ENCODE data around the gene ARID1B. TPM values are rescaled to one million over a fixed set of nuclear protein-coding genes. Genes with fewer than 3 reads are reported as not detected.

ARID1B gene
- total RNA-seq, 1 donor from 2014 or later, result 75.4 TPM

DNA sequence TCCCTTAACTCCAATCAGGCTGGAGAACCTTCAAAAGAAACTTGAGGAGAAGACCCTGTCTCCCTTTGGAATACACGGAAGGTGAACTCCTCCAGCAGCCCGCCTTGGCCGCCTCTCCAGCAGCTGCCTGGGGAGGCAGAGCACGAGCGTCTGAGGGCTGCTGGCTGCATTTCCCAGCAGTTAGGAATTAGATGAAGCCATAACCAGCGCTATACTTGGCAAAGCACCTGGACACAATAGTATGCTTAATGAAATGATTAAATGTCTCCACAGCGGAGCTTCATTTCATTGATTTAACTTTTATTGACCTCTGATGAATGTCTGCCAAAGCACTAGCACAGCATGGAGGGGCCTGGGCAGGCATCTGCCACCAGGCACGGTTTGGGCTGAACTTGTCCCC is 472.6 kb downstream of the ARID1B start:
- Histone ChIP-seq H3K4me3 (ENCODE audit: insufficient read depth, low read depth, low read length) (no peak overlapping the region), H3K27me3 (ENCODE audit: insufficient read depth, low read length) (peaks cover 9% of the 10 kb centered on the region), H3K9me3 (ENCODE audit: insufficient read depth, low read depth, low read length) (peaks cover 3% of the 10 kb centered on the region), H4K20me1 (ENCODE audit: insufficient read depth, low read length) (no peaks in the 10 kb centered on the region), H3K9ac (ENCODE audit: low read length) (no peak overlapping the region), H3K27ac (ENCODE audit: low read depth, low read length) (no peak overlapping the region), H3K36me3 (ENCODE audit: insufficient read depth, low read length) (no peaks in the 10 kb centered on the region), H3K79me2 (ENCODE audit: insufficient read depth, low read length) (no peaks in the 10 kb centered on the region), H3K4me2 (ENCODE audit: low read length) (no peak overlapping the region), H3K4me1 (ENCODE audit: insufficient read depth, low read length) (no peaks in the 10 kb centered on the region), H2AFZ (ENCODE audit: low read depth, low read length) (no peak overlapping the region)
- Mint-ChIP-seq H3K4me3 (ENCODE audit: unreplicated experiment) (no peak overlapping the region), H3K27ac (ENCODE audit: unreplicated experiment) (no peak overlapping the region), H3K4me1 (ENCODE audit: low read depth, unreplicated experiment) (no peaks in the 10 kb centered on the region), H3K36me3 (ENCODE audit: low read depth, unreplicated experiment) (no peaks in the 10 kb centered on the region), H3K27me3 (ENCODE audit: low read depth, unreplicated experiment) (peaks cover 36% of the 10 kb centered on the region), H3K9me3 (ENCODE audit: unreplicated experiment) (peaks cover 9% of the 10 kb centered on the region)
- TF ChIP-seq, protein P1, sequence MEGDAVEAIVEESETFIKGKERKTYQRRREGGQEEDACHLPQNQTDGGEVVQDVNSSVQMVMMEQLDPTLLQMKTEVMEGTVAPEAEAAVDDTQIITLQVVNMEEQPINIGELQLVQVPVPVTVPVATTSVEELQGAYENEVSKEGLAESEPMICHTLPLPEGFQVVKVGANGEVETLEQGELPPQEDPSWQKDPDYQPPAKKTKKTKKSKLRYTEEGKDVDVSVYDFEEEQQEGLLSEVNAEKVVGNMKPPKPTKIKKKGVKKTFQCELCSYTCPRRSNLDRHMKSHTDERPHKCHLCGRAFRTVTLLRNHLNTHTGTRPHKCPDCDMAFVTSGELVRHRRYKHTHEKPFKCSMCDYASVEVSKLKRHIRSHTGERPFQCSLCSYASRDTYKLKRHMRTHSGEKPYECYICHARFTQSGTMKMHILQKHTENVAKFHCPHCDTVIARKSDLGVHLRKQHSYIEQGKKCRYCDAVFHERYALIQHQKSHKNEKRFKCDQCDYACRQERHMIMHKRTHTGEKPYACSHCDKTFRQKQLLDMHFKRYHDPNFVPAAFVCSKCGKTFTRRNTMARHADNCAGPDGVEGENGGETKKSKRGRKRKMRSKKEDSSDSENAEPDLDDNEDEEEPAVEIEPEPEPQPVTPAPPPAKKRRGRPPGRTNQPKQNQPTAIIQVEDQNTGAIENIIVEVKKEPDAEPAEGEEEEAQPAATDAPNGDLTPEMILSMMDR (IDR thresholded peaks at IDR 0.05; ENCODE audit: insufficient read depth, low read depth, low read length), result no peak
- no peak for TF ChIP-seq EZH2 (IDR thresholded peaks at IDR 0.05; ENCODE audit: insufficient read depth, low read length)
- DNase-seq (ENCODE audit: low read depth) (no peak), FAIRE-seq (no peak)

GRCh38 chr6:157251586-157252247 is 474.5 kb downstream of the ARID1B start:
- no peaks in the 10 kb centered on the region for H3K79me2 ChIP-seq (ENCODE audit: insufficient read depth, low read length)
- no peak for FAIRE-seq
- Mint-ChIP-seq H3K27ac (ENCODE audit: unreplicated experiment) (no peak overlapping the region), H3K27me3 (ENCODE audit: low read depth, unreplicated experiment) (peaks cover 48% of the 10 kb centered on the region), H3K36me3 (ENCODE audit: low read depth, unreplicated experiment) (no peaks in the 10 kb centered on the region), H3K9me3 (ENCODE audit: unreplicated experiment) (peaks cover 9% of the 10 kb centered on the region), H3K4me3 (ENCODE audit: unreplicated experiment) (no peak overlapping the region), H3K4me1 (ENCODE audit: low read depth, unreplicated experiment) (no peaks in the 10 kb centered on the region)
- no peak overlapping the region for H3K9ac ChIP-seq (ENCODE audit: low read length)
- TF ChIP-seq, protein P1 (IDR thresholded peaks at IDR 0.05; ENCODE audit: insufficient read depth, low read depth, low read length), result no peak
- no peak for TF ChIP-seq EZH2 (IDR thresholded peaks at IDR 0.05; ENCODE audit: insufficient read depth, low read length)
- no peak overlapping the region for H2AFZ ChIP-seq (ENCODE audit: low read depth, low read length)
- H3K4me3 ChIP-seq (ENCODE audit: insufficient read depth, low read depth, low read length), result no peak overlapping the region
- H3K4me1 ChIP-seq (ENCODE audit: insufficient read depth, low read length), result no peaks in the 10 kb centered on the region
- H3K9me3 ChIP-seq (ENCODE audit: insufficient read depth, low read depth, low read length), result peaks cover 3% of the 10 kb centered on the region
- no peak overlapping the region for H3K27ac ChIP-seq (ENCODE audit: low read depth, low read length)
- H3K4me2 ChIP-seq (ENCODE audit: low read length), result no peak overlapping the region
- no peak for DNase-seq (ENCODE audit: low read depth)
- H3K27me3 ChIP-seq (ENCODE audit: insufficient read depth, low read length), result peaks cover 14% of the 10 kb centered on the region
- H3K36me3 ChIP-seq (ENCODE audit: insufficient read depth, low read length), result no peaks in the 10 kb centered on the region
- no peaks in the 10 kb centered on the region for H4K20me1 ChIP-seq (ENCODE audit: insufficient read depth, low read length)

DNA sequence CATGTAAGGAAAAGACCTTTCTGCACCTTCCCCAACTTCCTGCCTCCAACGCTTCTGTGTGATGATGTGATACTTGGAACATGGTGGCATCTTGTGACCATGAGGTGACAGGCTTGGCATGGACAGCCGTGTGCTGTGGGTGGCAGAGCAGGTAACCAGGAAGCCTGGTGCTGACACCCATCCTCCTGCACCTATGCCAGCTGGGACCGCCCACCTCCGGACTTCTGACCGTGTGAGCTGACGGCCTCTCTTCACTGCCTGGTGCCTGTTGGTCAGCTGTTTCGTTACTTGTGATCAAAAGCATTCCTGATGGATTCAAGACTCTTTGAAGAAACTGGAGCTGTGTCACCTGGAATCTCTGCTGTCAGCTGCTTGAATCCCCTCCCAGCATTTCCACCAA is 475.8 kb downstream of the ARID1B start:
- no peak overlapping the region for H3K27ac ChIP-seq (ENCODE audit: low read depth, low read length)
- no peaks in the 10 kb centered on the region for H3K36me3 ChIP-seq (ENCODE audit: insufficient read depth, low read length)
- Mint-ChIP-seq H3K27me3 (ENCODE audit: low read depth, unreplicated experiment) (peaks cover 52% of the 10 kb centered on the region), H3K36me3 (ENCODE audit: low read depth, unreplicated experiment) (no peaks in the 10 kb centered on the region), H3K27ac (ENCODE audit: unreplicated experiment) (no peak overlapping the region), H3K4me3 (ENCODE audit: unreplicated experiment) (no peak overlapping the region), H3K9me3 (ENCODE audit: unreplicated experiment) (peaks cover 10% of the 10 kb centered on the region), H3K4me1 (ENCODE audit: low read depth, unreplicated experiment) (no peaks in the 10 kb centered on the region)
- H3K4me1 ChIP-seq (ENCODE audit: insufficient read depth, low read length), result no peaks in the 10 kb centered on the region
- H3K27me3 ChIP-seq (ENCODE audit: insufficient read depth, low read length), result peaks cover 19% of the 10 kb centered on the region
- FAIRE-seq (no peak), DNase-seq (ENCODE audit: low read depth) (no peak)
- TF ChIP-seq EZH2 (IDR thresholded peaks at IDR 0.05; ENCODE audit: insufficient read depth, low read length), result no peak
- TF ChIP-seq, protein P1 (IDR thresholded peaks at IDR 0.05; ENCODE audit: insufficient read depth, low read depth, low read length), result no peak
- H3K9ac ChIP-seq (ENCODE audit: low read length), result no peak overlapping the region
- H3K4me3 ChIP-seq (ENCODE audit: insufficient read depth, low read depth, low read length), result no peak overlapping the region
- H3K79me2 ChIP-seq (ENCODE audit: insufficient read depth, low read length), result no peaks in the 10 kb centered on the region
- no peak overlapping the region for H2AFZ ChIP-seq (ENCODE audit: low read depth, low read length)
- peaks cover 2% of the 10 kb centered on the region for H3K9me3 ChIP-seq (ENCODE audit: insufficient read depth, low read depth, low read length)
- no peaks in the 10 kb centered on the region for H4K20me1 ChIP-seq (ENCODE audit: insufficient read depth, low read length)
- H3K4me2 ChIP-seq (ENCODE audit: low read length), result no peak overlapping the region

Measured in astrocyte (in vitro differentiated cells and primary cell).